Kidney (tissue), 14 donors: ENCODE results near the gene PRKAR2B. TPM values are rescaled to one million over a fixed set of nuclear protein-coding genes. Genes with fewer than 3 reads are reported as not detected.

Experiments
- DNase-seq, 5 donors: peaks; one replicate each; pipeline ENCODE4 v3.0.0-alpha.2; 2013 to 2020
- FAIRE-seq: peaks from 2 replicates; lab custom pipeline; 2012; peaks lifted over from hg19 to GRCh38; lab: Jason Lieb, UNC
- H3K27ac ChIP-seq, 2 donors: one replicate each; pipeline ENCODE4 v1.7.0; 2013; ENCODE audit warnings: low read depth in 2 of 2, low read length in 2 of 2, inconsistent platforms in 1 of 2
- H3K27me3 ChIP-seq: one replicate; pipeline ENCODE4 v1.7.1; 2013; ENCODE audit warnings: low read length, inconsistent platforms; ENCODE audit not compliant: control insufficient read depth, insufficient read depth
- H3K36me3 ChIP-seq, 3 donors: one replicate each; pipeline versions ENCODE4 v1.7.0 to v1.7.1; 2013; ENCODE audit warnings: low read length in 3 of 3, control low read depth in 1 of 3, inconsistent platforms in 1 of 3; ENCODE audit not compliant: insufficient read depth in 3 of 3, control insufficient read depth in 2 of 3
- H3K4me1 ChIP-seq, 3 donors: one replicate each; pipeline versions ENCODE4 v1.7.0 to v1.7.1; 2013; ENCODE audit warnings: low read length in 3 of 3, inconsistent platforms in 1 of 3, low read depth in 1 of 3; ENCODE audit not compliant: control insufficient read depth in 2 of 3, insufficient read depth in 2 of 3
- H3K4me3 ChIP-seq, 3 donors: one replicate each; pipeline versions ENCODE4 v1.7.0 to v1.8.1; 2013; ENCODE audit warnings: low read length in 3 of 3, control low read depth in 1 of 3, inconsistent platforms in 1 of 3
- H3K9ac ChIP-seq, 3 donors: one replicate each; pipeline versions ENCODE4 v1.7.0 to v1.7.1; 2013; ENCODE audit warnings: low read length in 3 of 3, control low read depth in 1 of 3, inconsistent platforms in 1 of 3
- H3K9me3 ChIP-seq, 3 donors: one replicate each; pipeline versions ENCODE4 v1.7.0 to v1.7.1; 2013; ENCODE audit warnings: low read length in 3 of 3, control low read depth in 1 of 3, inconsistent platforms in 1 of 3; ENCODE audit not compliant: control insufficient read depth in 2 of 3, insufficient read depth in 1 of 3
- CTCF ChIP-seq: IDR thresholded peaks from 3 replicates; pipeline ENCODE4 v1.5.1; 2012; ENCODE audit warnings: mild to moderate bottlenecking, moderate library complexity, borderline replicate concordance; ENCODE audit not compliant: insufficient read depth; ENCODE audit errors: extremely low read depth
- intact Hi-C: fragments of 100-400 bp; cut with DNase I; formaldehyde crosslinking; loops from one replicate; pipeline ENCODE4 v1.11.1; 2022
- polyA plus RNA-seq: library from polyadenylated mRNA; stranded (reverse); fragments of 350-450 nt; fragmentation: Illumina TruSeq; extraction: RNeasy Lipid Tissue Mini Kit (QIAGEN cat#74804); gene quantifications from one replicate; pipeline ENCODE4 v1.2.3, GENCODE V29; 2014; ENCODE audit warnings: low read depth, low replicate concordance; ENCODE audit not compliant: insufficient read depth
- total RNA-seq: library from RNA; stranded (reverse); fragmentation: NEBNext Ultra II Directional; extraction: Animal tissue kit (Norgen Biotek cat#: 25700); gene quantifications from one replicate; pipeline ENCODE4 v1.2.1, GENCODE V29; 2021
- donor health status: control.
- donor health status: control.
- donor health status: control.
- donor health status: control.
- donor health status: control.
- donor health status: DM: yes; HTN: yes; CAD: no.
- donor health status: Normal renal cell carcinoma (clear cell type).

Gene PRKAR2B
- total and polyA plus RNA-seq, 2 donors from 2014 or later = 6.9 to 7.3 TPM

DNA sequence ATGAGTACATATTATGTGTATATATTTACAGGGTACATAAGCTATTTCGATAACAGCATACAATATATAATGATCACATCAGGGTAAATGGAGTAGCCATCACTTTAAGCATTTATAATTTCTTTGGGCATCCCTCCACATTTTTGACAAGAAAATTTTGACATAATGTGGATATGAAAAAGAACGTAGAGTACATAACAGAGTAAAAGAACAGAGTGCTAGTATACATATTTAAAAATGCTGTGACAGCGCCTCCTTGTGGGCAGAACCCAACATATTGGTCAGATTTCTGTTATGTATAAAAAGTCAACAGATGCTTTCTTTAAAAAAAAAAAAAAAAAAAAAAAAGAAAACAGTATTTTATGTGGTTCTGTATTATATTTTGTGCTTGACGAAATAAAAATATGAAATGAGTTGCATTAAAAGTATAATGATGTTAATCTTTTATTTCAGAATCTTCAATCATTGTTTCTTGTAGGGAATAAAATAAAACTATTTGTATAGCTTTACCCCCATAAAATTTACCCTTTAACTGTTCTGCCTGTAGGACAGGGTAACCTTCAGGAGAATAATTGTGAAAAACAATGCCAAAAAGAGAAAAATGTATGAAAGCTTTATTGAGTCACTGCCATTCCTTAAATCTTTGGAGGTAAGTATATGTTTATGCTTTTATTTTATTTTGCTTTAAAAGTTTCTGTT, 106.0 kb downstream of the PRKAR2B start:
- H3K27me3 ChIP-seq = no peaks in the 10 kb centered on the region
- H3K36me3 ChIP-seq = no peaks in the 10 kb centered on the region
- TF ChIP-seq CTCF = peak; percentile 61
- H3K4me1 ChIP-seq = no peaks in the 10 kb centered on the region
- peak in 4 of 5 donors; percentile 70 to 87 (median 76) for DNase-seq
- no peaks in the 10 kb centered on the region for H3K9me3 ChIP-seq
- no peak overlapping the region for H3K4me3 ChIP-seq
- intact Hi-C loops = no loop called here
- no peak overlapping the region for H3K27ac ChIP-seq
- FAIRE-seq = peak; percentile 90
- H3K9ac ChIP-seq = no peak overlapping the region

- FAIRE-seq = no peak
Observed at GRCh38 chr7:107151538-107151937, 107.0 kb downstream of the PRKAR2B start.

GRCh38 chr7:107152011-107152410, 107.5 kb downstream of the PRKAR2B start:
- TF ChIP-seq CTCF = no peak
- no peaks in the 10 kb centered on the region for H3K36me3 ChIP-seq
- no peak for DNase-seq
- intact Hi-C loops = no loop called here
- no peak for FAIRE-seq
- H3K27me3 ChIP-seq = no peaks in the 10 kb centered on the region
- no peaks in the 10 kb centered on the region for H3K4me1 ChIP-seq
- H3K9me3 ChIP-seq = no peaks in the 10 kb centered on the region
- no peak overlapping the region for H3K27ac ChIP-seq
- no peak overlapping the region for H3K9ac ChIP-seq
- H3K4me3 ChIP-seq = no peak overlapping the region

More at GRCh38 chr7:107151538-107151937, 107.0 kb downstream of the PRKAR2B start:
- H3K4me1 ChIP-seq = no peaks in the 10 kb centered on the region
- H3K9me3 ChIP-seq = no peaks in the 10 kb centered on the region
- no peaks in the 10 kb centered on the region for H3K36me3 ChIP-seq
- no peak for DNase-seq
- no peak overlapping the region for H3K9ac ChIP-seq
- H3K27me3 ChIP-seq = no peaks in the 10 kb centered on the region
- H3K4me3 ChIP-seq = no peak overlapping the region
- intact Hi-C loops = no loop called here
- no peak for TF ChIP-seq CTCF
- no peak overlapping the region for H3K27ac ChIP-seq
